ENCODE data around the gene MPPED1.

The MPPED1 gene

DNA sequence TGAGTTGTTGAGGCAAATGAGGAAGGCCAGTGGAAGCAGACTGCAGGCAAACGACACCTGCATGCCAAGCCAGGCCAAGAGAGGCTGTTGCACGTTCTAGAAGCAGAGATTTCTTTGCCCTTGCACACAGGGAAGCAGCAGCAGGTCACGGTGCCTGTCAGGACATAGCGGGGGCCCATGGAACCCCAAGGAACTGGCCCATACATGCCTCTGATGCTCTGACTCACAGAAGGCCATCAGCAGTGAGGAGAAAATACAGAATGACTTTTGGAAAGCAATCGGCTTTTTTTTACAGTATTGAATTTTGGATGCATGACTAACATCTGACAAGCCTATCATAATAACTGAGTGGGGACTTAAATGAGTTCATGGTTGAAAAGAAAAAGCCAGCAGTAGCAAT, 123.9 kb downstream of the MPPED1 start:
- ChIA-PET POLR2A (no interaction called here), CTCF (no interaction called here)
- H3K4me3 ChIP-seq (ENCODE audit: low read depth, low read length): no peak overlapping the region
- no peak for DNase-seq (ENCODE audit: low read depth, low spot score)
- TF ChIP-seq, protein P1, sequence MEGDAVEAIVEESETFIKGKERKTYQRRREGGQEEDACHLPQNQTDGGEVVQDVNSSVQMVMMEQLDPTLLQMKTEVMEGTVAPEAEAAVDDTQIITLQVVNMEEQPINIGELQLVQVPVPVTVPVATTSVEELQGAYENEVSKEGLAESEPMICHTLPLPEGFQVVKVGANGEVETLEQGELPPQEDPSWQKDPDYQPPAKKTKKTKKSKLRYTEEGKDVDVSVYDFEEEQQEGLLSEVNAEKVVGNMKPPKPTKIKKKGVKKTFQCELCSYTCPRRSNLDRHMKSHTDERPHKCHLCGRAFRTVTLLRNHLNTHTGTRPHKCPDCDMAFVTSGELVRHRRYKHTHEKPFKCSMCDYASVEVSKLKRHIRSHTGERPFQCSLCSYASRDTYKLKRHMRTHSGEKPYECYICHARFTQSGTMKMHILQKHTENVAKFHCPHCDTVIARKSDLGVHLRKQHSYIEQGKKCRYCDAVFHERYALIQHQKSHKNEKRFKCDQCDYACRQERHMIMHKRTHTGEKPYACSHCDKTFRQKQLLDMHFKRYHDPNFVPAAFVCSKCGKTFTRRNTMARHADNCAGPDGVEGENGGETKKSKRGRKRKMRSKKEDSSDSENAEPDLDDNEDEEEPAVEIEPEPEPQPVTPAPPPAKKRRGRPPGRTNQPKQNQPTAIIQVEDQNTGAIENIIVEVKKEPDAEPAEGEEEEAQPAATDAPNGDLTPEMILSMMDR (IDR thresholded peaks at IDR 0.05; ENCODE audit: insufficient read depth, low read length, missing control alignments): no peak

DNA sequence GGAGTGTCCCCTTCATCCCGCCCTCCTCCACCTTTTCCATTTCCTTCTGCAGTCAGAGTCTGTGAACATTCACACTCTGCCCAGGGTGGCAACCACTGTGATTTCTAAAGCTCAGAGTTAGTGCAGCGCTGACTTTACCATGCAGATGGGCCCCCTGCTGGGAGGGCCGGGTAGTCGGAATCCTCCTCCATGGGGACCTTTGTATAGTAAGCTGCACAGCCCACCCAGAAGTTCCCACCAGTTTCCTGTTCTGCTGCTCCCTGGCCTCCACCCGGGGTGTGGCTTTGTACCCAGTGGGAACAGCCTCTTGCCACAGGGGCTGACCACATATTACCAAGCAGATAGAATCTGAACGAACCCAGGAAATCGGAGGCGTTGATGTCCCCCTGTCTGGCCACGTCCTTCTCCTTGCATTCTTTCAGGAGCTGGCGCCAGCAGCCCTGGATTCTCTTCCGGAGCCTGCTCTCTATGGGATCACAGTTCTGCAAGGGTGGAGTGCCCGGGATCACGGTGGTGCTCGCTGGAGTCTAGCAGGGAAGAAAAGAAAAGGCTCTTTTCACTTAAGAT, 125.3 kb downstream of the MPPED1 start:
- POLR2A ChIA-PET: no interaction called here
- TF ChIP-seq, protein P1 (IDR thresholded peaks at IDR 0.05; ENCODE audit: insufficient read depth, low read length, missing control alignments): no peak
- H3K4me3 ChIP-seq (ENCODE audit: low read depth, low read length): no peak overlapping the region
- CTCF ChIA-PET: no interaction called here
- DNase-seq (ENCODE audit: low read depth, low spot score): no peak

DNA sequence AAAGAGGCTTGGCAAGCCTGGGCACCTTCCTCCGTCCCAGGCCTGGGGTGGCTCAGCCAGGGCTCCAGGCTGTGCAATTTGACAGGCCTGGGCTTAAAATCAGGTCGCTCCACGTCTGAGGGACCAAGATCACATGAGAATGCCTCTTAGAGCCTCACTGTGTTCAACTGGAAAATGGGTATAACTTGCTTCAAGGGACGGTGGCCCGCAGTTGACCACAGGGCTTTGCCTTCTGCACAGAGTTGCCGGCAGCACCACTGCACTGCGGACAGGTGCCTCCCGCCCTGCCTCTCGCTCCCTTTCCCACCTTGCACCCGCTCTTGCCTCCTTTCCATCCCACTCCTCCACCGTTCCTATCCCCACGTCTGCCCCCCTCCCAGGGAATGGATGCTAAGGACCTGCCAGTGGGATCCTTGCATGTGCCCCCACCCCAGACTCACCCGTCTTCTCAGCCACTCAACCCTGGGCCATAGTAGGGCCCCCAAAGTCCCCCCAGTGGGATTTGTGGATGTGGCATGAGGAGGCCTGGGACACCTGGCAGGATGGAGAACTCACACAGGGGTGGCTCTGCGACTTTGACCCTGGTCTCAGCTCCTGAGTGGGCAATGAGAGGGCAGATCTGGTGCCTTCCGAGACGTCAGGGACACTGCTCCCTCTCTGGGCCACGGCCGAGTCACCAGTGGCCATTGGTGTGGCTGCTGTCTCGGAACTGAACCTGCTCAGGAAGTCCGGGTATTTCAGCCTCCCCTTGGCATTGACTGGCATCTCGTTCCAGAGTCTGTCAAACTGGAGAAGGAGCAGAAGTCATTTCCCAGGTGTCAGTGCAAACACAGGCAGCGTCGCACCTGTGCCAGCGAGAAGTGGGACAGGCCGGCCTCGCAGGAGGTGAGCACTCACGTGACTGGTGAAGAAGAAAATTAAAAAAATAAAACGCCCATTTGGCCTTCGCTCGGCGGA, 128.0 kb downstream of the MPPED1 start:
- TF ChIP-seq, protein P1 (IDR thresholded peaks at IDR 0.05; ENCODE audit: insufficient read depth, low read length, missing control alignments): no peak
- CTCF ChIA-PET: no interaction called here
- POLR2A ChIA-PET: no interaction called here
- DNase-seq (ENCODE audit: low read depth, low spot score): no peak
- no peak overlapping the region for H3K4me3 ChIP-seq (ENCODE audit: low read depth, low read length)

DNA sequence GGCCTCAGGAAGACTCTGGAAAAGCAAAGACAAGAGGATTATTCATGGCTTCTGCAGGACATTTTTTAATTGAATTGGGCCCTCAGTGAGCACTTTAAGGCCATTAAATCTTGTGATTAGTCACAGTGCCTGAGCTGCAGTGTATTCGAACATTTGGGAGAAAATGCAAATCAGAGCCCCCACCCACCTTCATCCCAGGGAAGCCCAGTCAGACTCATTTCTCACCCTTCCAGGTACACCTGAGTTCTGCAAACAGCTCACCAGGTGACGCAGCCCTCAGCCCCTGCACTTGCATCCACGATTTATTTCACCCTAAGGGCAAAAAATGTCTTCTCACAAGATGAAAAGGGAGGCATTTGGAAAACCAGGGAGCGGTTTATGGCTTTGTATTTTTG, 128.7 kb downstream of the MPPED1 start:
- TF ChIP-seq, protein P1 (IDR thresholded peaks at IDR 0.05; ENCODE audit: insufficient read depth, low read length, missing control alignments): no peak
- no peak overlapping the region for H3K4me3 ChIP-seq (ENCODE audit: low read depth, low read length)
- ChIA-PET POLR2A (no interaction called here), CTCF (no interaction called here)
- DNase-seq (ENCODE audit: low read depth, low spot score): no peak

DNA sequence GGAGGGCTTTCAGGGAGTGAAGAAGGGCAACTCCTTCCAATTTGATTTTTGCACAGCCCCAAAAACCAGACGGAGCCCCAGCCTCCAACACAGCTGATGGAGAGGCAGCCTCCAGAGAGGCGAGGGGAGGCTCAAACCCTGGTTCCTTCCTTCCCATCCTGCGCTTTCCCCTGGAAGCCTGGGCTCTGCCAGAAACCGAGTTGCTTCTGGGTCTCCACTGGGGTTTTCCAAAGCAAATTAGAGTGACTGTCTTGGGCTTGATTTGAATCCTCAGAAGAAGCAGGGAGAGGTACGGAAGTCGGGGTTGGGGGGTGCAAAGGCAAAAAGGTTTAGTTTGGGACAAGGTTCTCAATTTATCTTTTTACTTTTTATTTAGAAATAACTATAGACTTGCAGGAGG, 129.2 kb downstream of the MPPED1 start:
- no peak overlapping the region for H3K4me3 ChIP-seq (ENCODE audit: low read depth, low read length)
- TF ChIP-seq, protein P1 (IDR thresholded peaks at IDR 0.05; ENCODE audit: insufficient read depth, low read length, missing control alignments): no peak
- POLR2A ChIA-PET: no interaction called here
- CTCF ChIA-PET: no interaction called here
- DNase-seq (ENCODE audit: low read depth, low spot score): no peak
